ENCODE data around the gene PPP4C.

The PPP4C gene

GRCh38 chr16:30082545-30083090, 6.8 kb downstream of the PPP4C start:
- no peak for DNase-seq (ENCODE audit: low spot score)

DNA sequence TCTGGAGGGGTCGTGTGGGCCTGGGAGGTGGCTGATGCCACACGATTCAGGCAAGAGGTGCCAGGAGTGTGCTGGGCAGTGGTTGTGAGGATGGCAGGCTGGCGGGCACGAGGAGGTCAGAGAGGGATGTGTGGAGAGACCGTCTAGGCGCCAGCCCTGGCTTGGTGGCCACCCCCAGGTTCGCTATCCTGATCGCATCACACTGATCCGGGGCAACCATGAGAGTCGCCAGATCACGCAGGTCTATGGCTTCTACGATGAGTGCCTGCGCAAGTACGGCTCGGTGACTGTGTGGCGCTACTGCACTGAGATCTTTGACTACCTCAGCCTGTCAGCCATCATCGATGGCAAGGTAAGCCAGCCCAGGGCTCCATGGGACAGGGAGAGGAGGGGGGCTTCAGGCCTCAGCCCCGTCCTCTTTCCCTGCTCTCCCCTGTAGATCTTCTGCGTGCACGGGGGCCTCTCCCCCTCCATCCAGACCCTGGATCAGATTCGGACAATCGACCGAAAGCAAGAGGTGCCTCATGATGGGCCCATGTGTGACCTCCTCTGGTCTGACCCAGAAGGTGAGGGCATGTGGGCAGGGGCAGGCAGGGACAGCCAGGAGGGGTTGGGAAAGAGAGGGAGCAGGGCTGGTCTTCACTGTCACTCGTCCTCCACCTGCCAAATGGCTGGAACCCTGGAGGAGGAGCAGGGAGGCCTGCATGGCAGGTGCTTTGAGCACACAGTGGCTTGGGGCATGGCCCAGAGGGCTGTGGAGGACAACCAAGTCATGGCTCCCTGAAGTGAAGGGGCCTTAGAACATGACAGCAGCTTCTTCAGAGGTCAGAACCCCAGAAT, 7.6 kb downstream of the PPP4C start:
- no peak for DNase-seq (ENCODE audit: low spot score)

DNA sequence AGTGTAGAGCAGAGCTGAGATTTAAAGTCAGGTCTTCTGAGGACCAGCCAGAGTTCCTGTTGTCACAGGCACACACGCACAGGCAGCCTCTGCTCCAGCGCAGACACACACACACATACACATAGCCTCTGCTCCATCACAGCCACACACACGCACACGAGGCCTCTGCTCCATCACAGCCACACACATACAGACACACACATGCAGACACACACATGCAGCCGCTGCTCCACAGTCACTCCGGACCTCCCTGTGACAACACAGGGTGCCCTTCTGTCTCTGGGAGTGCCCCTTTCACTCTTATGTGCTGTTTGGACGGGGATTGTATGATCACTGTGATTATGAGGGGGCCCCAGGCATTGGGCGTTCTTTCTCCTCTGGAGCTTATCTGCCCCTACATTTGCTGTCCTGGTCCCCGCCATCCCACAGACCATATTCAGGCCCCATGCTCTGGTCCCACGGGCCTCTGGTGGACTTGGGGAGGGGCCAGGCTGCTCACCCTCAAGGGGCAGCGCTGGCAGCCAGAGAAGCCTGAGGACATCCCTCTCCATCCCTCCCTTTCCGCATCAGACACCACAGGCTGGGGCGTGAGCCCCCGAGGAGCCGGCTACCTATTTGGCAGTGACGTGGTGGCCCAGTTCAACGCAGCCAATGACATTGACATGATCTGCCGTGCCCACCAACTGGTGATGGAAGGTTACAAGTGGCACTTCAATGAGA, 8.5 kb downstream of the PPP4C start:
- no peak for DNase-seq (ENCODE audit: low spot score)

DNA sequence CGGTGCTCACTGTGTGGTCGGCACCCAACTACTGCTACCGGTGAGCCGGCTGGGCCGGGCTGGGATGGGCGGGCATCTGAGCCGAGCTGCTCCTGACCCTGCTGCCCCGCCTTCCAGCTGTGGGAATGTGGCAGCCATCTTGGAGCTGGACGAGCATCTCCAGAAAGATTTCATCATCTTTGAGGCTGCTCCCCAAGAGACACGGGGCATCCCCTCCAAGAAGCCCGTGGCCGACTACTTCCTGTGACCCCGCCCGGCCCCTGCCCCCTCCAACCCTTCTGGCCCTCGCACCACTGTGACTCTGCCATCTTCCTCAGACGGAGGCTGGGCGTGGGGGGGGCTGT, 9.0 kb downstream of the PPP4C start:
- no peak for DNase-seq (ENCODE audit: low spot score)

- DNase-seq (ENCODE audit: low spot score) = no peak
Observed at GRCh38 chr16:30085247-30085646, 9.5 kb downstream of the PPP4C start.

GRCh38 chr16:30085820-30086219, 10.0 kb downstream of the PPP4C start:
- DNase-seq (ENCODE audit: low spot score) = no peak

- no peak for DNase-seq (ENCODE audit: low spot score)
Observed at GRCh38 chr16:30086291-30087140, 10.7 kb downstream of the PPP4C start.

DNA sequence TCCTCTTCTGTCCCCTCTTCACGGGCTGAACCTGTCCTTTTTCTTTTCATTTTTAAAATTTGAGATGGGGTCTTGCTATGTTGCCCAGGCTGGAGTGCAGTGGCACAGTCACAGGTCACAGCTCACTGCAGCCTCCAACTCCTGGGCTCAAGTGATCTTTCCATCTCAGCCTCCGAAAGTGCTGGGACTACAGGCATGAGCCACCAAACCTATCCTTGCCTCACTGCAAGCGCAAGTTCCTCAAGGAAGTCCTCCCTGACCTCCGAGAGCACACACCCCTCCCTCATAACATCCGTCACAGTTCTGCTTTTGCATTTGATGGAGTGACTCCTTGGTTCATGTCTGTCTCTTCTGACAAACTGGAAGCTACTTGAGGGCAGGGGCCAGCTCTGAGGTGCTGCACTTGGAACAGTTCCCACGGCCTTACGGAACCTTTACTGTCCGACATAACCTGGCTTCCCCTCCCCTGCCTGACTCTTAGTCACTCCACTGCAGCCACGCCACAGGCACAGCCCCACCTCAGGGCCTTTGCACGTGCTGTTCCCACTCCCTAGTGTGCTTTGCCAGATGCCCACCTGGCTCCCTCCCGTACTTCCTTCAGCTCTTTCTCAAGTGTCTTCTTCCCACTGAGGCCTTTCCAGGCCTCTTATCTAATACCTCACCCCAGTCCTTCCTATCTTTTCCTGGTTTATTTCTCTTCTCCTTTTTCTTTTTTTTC, 11.5 kb downstream of the PPP4C start:
- DNase-seq (ENCODE audit: low spot score) = no peak

DNA sequence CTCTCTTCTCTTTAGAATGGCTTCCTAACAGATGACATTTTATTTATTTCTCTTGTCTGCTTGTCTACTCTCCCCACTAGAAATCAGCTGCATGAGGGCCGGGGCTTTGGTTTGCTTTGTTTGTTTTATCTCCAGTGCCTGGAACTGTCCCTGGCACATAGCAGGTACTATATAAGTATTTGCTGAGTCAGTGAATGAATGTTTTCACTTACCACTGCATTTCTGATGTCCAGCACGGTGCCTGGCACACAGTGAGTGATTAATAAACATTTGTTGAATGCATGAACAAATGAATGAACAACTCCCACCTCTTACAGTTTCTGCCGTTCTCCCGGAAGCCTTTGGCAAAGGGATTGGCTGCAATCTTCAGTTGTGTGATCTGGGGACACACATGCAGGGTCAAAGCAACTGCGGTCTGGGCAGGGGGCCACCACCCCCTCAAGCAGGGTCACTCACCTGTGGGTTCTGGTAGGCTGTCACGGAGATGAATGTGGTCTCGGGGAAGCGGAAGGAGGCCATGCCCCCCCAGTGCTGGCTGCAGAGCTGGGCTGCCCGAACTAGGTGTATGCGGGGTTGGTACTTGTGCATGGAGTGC, 12.5 kb downstream of the PPP4C start:
- DNase-seq (ENCODE audit: low spot score) = no peak

DNA sequence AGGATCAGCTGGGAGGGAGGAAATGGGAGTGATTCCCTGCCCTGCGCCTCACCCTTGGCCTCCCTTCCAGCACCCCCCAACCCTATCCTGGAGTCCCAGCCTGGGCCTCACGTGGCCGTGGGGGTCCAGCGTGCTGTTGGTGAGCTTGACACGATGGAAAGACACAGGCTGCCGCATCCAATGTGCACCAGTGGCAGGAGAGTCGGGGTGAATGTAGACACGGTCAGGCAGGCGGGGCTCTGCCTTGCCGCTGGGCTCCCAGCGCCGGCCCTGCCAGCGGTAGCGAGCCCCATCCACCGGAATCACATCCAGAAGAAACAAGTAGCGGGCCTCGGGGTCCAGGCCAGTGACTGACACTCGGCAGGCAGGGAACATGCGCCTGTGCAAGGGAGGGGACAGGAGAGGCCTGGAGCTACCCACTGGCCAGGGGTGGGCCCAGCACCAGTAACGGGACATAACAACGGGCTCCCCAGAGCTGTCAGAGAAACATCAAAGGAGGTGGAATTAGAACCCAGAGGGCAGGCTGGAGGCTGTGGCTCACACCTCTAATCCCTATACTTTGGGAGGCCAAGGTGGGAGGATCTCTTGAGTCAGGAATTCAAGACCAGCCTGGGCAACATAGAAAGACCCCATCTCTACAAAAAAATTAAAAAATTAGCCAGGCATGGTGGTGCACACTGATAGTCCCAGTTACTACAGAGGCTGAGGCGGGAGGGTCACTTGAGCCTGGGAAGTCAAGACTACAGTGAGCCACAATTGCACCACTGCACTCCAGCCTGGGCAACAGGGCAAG, 13.2 kb downstream of the PPP4C start:
- DNase-seq (ENCODE audit: low spot score) = no peak

- no peak for DNase-seq (ENCODE audit: low spot score)
Observed at GRCh38 chr16:30090610-30091331, 15.0 kb downstream of the PPP4C start.

GRCh38 chr16:30091474-30092372, 15.9 kb downstream of the PPP4C start, which contains the start of gene TBX6:
Gene TBX6 (minus strand): TSS chr16:30091924. CDS start chr16:30091193, 731 bp downstream.
- peak; percentile 95 for DNase-seq (ENCODE audit: low spot score)

- DNase-seq (ENCODE audit: low spot score) = peak; percentile 91
Observed at GRCh38 chr16:30092373-30093010, 16.7 kb downstream of the PPP4C start.

DNA sequence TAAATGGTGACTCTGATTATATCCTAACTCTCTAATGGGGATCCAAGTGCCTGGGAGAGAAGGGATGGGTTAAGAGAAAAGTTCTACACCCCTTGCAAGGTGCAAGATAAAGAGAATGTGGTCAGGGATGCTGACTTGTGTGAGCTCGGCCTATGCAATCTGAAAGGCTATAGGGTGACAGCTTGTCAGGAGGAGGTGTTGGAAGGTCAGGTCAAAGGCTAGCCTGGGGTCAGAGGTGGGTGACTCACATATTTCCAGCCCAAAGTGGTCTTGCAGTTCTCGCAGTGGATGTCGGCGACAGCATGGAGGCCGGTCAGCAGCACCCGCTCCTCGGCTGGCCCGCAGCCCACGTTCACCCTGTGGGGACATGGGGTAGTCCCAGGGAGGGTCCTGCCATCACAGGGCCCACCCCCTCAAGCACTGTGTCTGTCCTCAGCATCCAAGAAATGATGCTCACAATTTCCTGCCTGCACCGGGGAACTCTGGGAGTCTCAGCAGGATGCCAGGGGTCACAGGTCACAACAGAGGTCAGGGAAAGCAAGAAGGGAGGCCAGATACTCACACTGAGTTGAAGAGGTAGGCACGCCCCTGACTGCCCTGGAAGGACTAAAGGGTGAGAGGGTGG, 18.9 kb downstream of the PPP4C start:
- no peak for DNase-seq (ENCODE audit: low spot score)

DNA sequence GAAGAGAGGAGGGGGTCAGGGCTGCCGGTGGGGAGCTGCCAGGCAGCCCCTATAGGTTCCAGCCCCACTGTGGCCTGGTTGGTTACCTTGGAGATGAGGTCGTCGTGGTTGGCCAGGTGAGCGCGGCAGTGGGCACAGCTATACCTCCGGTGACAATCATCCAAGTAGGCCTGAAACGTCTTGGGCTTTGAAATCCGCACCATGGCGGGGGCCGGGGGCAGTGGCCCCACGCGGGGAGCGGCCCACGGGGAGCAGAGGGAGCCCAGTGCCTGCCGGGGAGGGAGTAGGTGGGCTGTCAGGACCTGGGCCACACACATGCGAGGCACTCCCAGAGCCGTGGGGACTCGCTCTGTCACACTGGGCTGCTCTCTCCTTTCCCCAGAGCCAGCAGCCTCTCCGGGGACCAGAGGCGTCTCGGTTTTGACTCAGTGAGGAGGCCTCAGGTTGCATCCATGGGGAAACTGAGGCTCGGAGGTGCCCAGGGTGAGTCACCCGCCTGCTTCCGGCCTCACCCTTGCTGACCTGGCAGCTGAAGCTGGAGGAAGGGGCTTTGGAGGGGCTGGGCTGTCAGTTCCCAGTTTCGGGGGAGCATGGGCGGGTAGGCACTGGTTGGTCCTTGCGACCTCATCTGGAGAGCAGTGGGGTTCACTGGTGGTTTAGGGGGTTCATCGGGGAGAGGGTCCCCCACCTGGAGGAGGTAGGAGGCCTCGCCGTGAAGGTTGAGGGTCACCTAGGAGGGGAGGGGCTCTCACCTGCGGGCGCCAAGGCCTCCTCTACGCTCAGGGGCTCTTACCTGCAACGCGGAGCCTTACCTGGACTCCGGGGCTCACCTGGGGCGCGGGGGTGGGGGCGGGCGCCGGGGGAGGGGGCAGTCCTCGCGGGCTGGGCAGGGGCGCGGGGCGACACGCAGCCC, 19.6 kb downstream of the PPP4C start:
- DNase-seq (ENCODE audit: low spot score) = no peak

DNA sequence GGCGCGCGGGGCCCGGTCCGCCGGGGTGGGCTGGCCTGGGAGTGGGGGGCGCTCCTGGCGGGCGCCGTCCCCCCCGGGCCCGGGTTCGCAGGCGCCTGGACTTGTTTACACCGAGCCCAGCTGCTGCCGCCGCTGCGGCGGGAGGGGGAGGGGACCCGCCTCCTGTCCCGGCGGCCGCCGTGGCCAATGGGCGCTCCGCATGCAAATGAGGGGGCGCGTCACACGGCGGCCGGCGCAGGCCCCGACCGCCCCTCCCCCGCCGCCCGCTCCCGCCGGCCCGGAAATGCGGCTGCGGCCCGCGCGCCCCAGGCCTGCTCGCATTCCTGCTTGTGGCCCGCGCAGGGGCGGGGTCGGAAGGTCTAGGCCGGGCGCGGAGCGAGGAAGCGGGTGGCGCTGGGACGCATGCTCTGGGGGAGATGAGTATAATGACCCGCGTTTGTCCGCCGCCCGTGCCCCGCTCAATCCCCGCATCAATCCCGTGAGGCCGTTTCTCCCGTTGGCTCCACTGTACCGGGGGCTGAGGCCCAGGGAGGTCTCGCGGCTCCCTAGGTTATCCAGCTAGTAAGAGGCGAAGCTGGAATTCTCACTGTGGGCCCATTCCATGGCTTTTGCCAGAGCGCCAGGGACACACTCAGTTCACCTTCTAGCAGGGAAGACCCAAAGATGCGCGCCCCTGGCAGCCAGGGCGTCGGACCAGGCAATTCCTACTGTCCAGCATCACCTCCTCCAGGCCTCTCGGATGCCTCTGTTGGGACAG, 20.5 kb downstream of the PPP4C start, which contains the start of gene YPEL3:
YPEL3 (minus strand) TSS at position 109 of the 757 bp plus-strand sequence. CDS start 731 bp downstream, outside the sequence.
- DNase-seq (ENCODE audit: low spot score) = peak; percentile 94

Data from Ammon's horn (tissue), 1 donor.